IMR-90 (cell line): ENCODE measurements around the gene TNN. TPM values are rescaled to one million over a fixed set of nuclear protein-coding genes. Genes with fewer than 3 reads are reported as not detected.

ENCODE experiments used
- ATAC-seq: fragments of 200-7000 bp; cut with Tn5 transposase; 2 replicates; pipeline ENCODE4 v1.9.1; 2020; ENCODE audit warnings: low read depth, mild to moderate bottlenecking, moderate library complexity
- BruUV-seq: library from RNA; stranded (reverse); fragments of 400-500 nt; replicated peaks from 2 replicates; lab custom pipeline; 2021; lab: Mats Ljungman, UMichigan
- CTCF ChIA-PET: fragments of 300-600 bp; formaldehyde crosslinking; extraction: SDS; loops from one replicate; lab custom pipeline; 2021; ENCODE audit warnings: antibody characterized with exemption; lab: Yijun Ruan, JAX
- POLR2A ChIA-PET: fragments of 300-600 bp; sonication (Branson Sonifier 250); formaldehyde crosslinking; loops from one replicate; lab custom pipeline; 2022; ENCODE audit warnings: antibody characterized with exemption; ENCODE audit not compliant: unreplicated experiment; lab: Charles Lee
- DNase-seq: peaks from one replicate; pipeline ENCODE4 v3.0.0; 2013
- H2AFZ ChIP-seq: replicated peaks from 2 replicates; pipeline ENCODE3; 2013; ENCODE audit warnings: low read length, mild to moderate bottlenecking; ENCODE audit not compliant: poor library complexity
- H2AK5ac ChIP-seq: 2 replicates; pipeline ENCODE4 v1.6.1; 2013; ENCODE audit warnings: low read depth, low read length, inconsistent platforms
- H2AK9ac ChIP-seq: replicated peaks from 2 replicates; pipeline ENCODE3; 2013; ENCODE audit warnings: mild to moderate bottlenecking, low read depth, low read length, moderate library complexity; ENCODE audit not compliant: poor library complexity
- H2BK120ac ChIP-seq: 2 replicates; pipeline ENCODE4 v1.6.1; 2013; ENCODE audit warnings: low read depth, low read length, inconsistent platforms
- H2BK15ac ChIP-seq: 3 replicates; pipeline ENCODE4 v1.6.1; 2013; ENCODE audit warnings: low read depth, low read length, inconsistent platforms
- H2BK20ac ChIP-seq: 2 replicates; pipeline ENCODE4 v1.6.1; 2013; ENCODE audit warnings: low read depth, mild to moderate bottlenecking, inconsistent platforms, low read length, moderate library complexity
- H2BK5ac ChIP-seq: 2 replicates; pipeline ENCODE4 v1.6.1; 2013; ENCODE audit warnings: mild to moderate bottlenecking, low read depth, low read length, inconsistent platforms; ENCODE audit not compliant: poor library complexity, severe bottlenecking
- H3K14ac ChIP-seq: replicated peaks from 2 replicates; pipeline ENCODE4 v1.6.1; 2013; ENCODE audit warnings: low read depth, low read length, inconsistent platforms
- H3K18ac ChIP-seq: 2 replicates; pipeline ENCODE4 v1.6.1; 2013; ENCODE audit warnings: low read depth, low read length, control low read depth
- H3K23ac ChIP-seq: 2 replicates; pipeline ENCODE4 v1.6.1; 2013; ENCODE audit warnings: low read depth, low read length, inconsistent platforms
- H3K27ac ChIP-seq: 2 replicates; pipeline ENCODE4 v1.5.1; 2013; ENCODE audit warnings: mild to moderate bottlenecking, control low read depth, low read length; ENCODE audit not compliant: insufficient read depth
- H3K27me3 ChIP-seq: 2 replicates; pipeline ENCODE4 v1.6.1; 2013; ENCODE audit warnings: low read length; ENCODE audit not compliant: control insufficient read depth, insufficient read depth
- H3K36me3 ChIP-seq: 2 replicates; pipeline ENCODE4 v1.6.1; 2013; ENCODE audit warnings: low read length, mixed read lengths; ENCODE audit not compliant: control insufficient read depth, insufficient read depth
- H3K4ac ChIP-seq: 2 replicates; pipeline ENCODE4 v1.6.1; 2013; ENCODE audit warnings: low read depth, low read length, inconsistent platforms
- H3K4me1 ChIP-seq: 2 replicates; pipeline ENCODE4 v1.6.1; 2013; ENCODE audit warnings: low read length, mixed read lengths; ENCODE audit not compliant: control insufficient read depth, insufficient read depth
- H3K4me2 ChIP-seq: 2 replicates; pipeline ENCODE4 v1.6.1; 2013; ENCODE audit warnings: low read depth, mild to moderate bottlenecking, control low read depth, low read length, moderate library complexity
- H3K4me3 ChIP-seq: 2 replicates; pipeline ENCODE4 v1.5.1; 2013; ENCODE audit warnings: low read depth, mild to moderate bottlenecking, control low read depth, low read length, moderate library complexity; ENCODE audit not compliant: insufficient read depth
- H3K56ac ChIP-seq: 2 replicates; pipeline ENCODE4 v1.6.1; 2013; ENCODE audit warnings: low read length, inconsistent platforms; ENCODE audit not compliant: insufficient read depth; ENCODE audit errors: extremely low read depth
- H3K79me1 ChIP-seq, 2 experiments: 2 replicates each; pipeline ENCODE4 v1.6.1; 2013; ENCODE audit warnings: low read length in 2 of 2, inconsistent platforms in 1 of 2, low read depth in 1 of 2
- H3K9ac ChIP-seq: 2 replicates; pipeline ENCODE4 v1.6.1; 2013; ENCODE audit warnings: low read depth, low read length, control low read depth
- H3K9me1 ChIP-seq: 2 replicates; pipeline ENCODE4 v1.6.1; 2013; ENCODE audit warnings: low read length, inconsistent platforms; ENCODE audit not compliant: insufficient read depth
- H3K9me3 ChIP-seq: 2 replicates; pipeline ENCODE4 v1.6.1; 2013; ENCODE audit warnings: low read length; ENCODE audit not compliant: control insufficient read depth, insufficient read depth
- H4K20me1 ChIP-seq: 2 replicates; pipeline ENCODE4 v1.6.1; 2013; ENCODE audit warnings: low read length, inconsistent platforms; ENCODE audit not compliant: insufficient read depth
- H4K5ac ChIP-seq: 2 replicates; pipeline ENCODE4 v1.6.1; 2013; ENCODE audit warnings: mild to moderate bottlenecking, low read depth, low read length, control low read depth
- H4K8ac ChIP-seq, 2 experiments: 2 replicates each; pipeline ENCODE4 v1.6.1; 2013; ENCODE audit warnings: low read depth in 2 of 2, low read length in 2 of 2, control low read depth in 1 of 2, inconsistent platforms in 1 of 2
- H4K91ac ChIP-seq: 2 replicates; pipeline ENCODE4 v1.6.1; 2013; ENCODE audit warnings: low read depth, low read length, inconsistent platforms; ENCODE audit not compliant: insufficient read depth
- MXI1 ChIP-seq: IDR thresholded peaks from 2 replicates; pipeline ENCODE4 v1.6.1; 2012; ENCODE audit warnings: low read depth, mild to moderate bottlenecking, low read length, moderate library complexity, borderline replicate concordance
- USF2 ChIP-seq: fragments of 150-350 bp; IDR thresholded peaks from 2 replicates; pipeline ENCODE4 v1.6.1; 2017; ENCODE audit warnings: mild to moderate bottlenecking, antibody characterized with exemption, low read length, low read depth
- WGBS, 2 experiments: methylation state at CpG; one replicate each; pipeline versions ENCODE4 v1.1.5 to v1.1.7; 2013; ENCODE audit warnings: missing lambda C conversion rate in 2 of 2; ENCODE audit not compliant: insufficient read length in 1 of 2; ENCODE audit errors: extremely low coverage in 2 of 2; 5-methylcytosine and 5-hydroxymethylcytosine counted together
- dilution Hi-C: fragments of 300-500 bp; cut with HindIII; formaldehyde crosslinking; loops from one replicate; pipeline ENCODE4 v1.14.3; 2018; ENCODE audit warnings: low sequenced_read_pairs; ENCODE audit not compliant: unreplicated experiment
- in situ Hi-C: fragments of 300-500 bp; cut with MboI; formaldehyde crosslinking; loops from 3 replicates; pipeline ENCODE4 v1.14.3; 2019; ENCODE audit warnings: low sequenced_read_pairs, inconsistent platforms, mixed read lengths
- intact Hi-C: fragments of 100-400 bp; cut with micrococcal nuclease; formaldehyde crosslinking; loops from 2 replicates; pipeline ENCODE4 v1.10.0; 2022
- polyA plus RNA-seq, 3 experiments: library from polyadenylated mRNA; depleted of rRNA; stranded (reverse); fragments of >200 nt; gene quantifications; 2 replicates each; pipeline ENCODE4 v1.2.3, GENCODE V29; 2012; ENCODE audit warnings: low replicate concordance in 1 of 3
- total RNA-seq: library from RNA; depleted of rRNA; stranded (reverse); fragments of >200 nt; gene quantifications from 2 replicates; pipeline ENCODE4 v1.2.3, GENCODE V29; 2012

The TNN gene
- total and polyA plus RNA-seq, 2 of the 4 experiments (the other 2 are of a cell fraction): not detected

- Histone ChIP-seq H3K27me3 (no peaks in the 10 kb centered on the region), H2AFZ (no peak overlapping the region), H3K36me3 (no peaks in the 10 kb centered on the region), H2BK20ac (no peak overlapping the region), H3K9me3 (no peaks in the 10 kb centered on the region), H3K18ac (no peak overlapping the region), H2AK9ac (no peak overlapping the region), H4K20me1 (no peaks in the 10 kb centered on the region), H4K8ac (no peak overlapping the region), H3K4ac (no peak overlapping the region), H2AK5ac (no peak overlapping the region), H2BK5ac (no peak overlapping the region), H3K79me1 (no peaks in the 10 kb centered on the region), H3K9me1 (no peaks in the 10 kb centered on the region), H3K9ac (no peak overlapping the region), H3K4me3 (no peak overlapping the region), H4K91ac (no peak overlapping the region), H3K56ac (no peak overlapping the region), H3K4me1 (no peaks in the 10 kb centered on the region), H3K4me2 (no peak overlapping the region), H2BK15ac (no peak overlapping the region), H3K23ac (no peak overlapping the region), H2BK120ac (no peak overlapping the region), H4K5ac (no peak overlapping the region), H3K14ac (no peak overlapping the region), H3K27ac (no peak overlapping the region)
- DNase-seq (no peak), ATAC-seq (no peak)
- ChIA-PET POLR2A (interaction anchor here (0.5 kb wide), 1 partner anchor 206 kb away, joined by 7 read pairs; no protein-coding TSS in a partner anchor), CTCF (interaction anchor here (0.6 to 1.0 kb wide), 2 partner anchors 9 to 163 kb away, joined by 3 to 6 read pairs; no protein-coding TSS in a partner anchor)
- WGBS, 2 experiments: no CpG with 5 or more reads among the region's 4 CpGs
- no TSS peak for BruUV-seq
- no peak for TF ChIP-seq USF2
- TF ChIP-seq MXI1: no peak
- dilution Hi-C loops (no loop called here), intact Hi-C loops (no loop called here), in situ Hi-C loops (loop anchor here (25.0 kb wide), 1 partner anchor 1699 kb away; no protein-coding TSS in a partner anchor)
Observed at GRCh38 chr1:175163702-175164101, 96.1 kb downstream of the TNN start.
